22Rv1 (cell line): Measurements from ENCODE around the gene C6orf15.

Experiments used
- CTCF ChIP-seq: fragments of 450-650 bp; IDR thresholded peaks from 2 replicates; pipeline ENCODE4 v1.5.1; 2017; ENCODE audit warnings: mild to moderate bottlenecking
- ZFX ChIP-seq: fragments of 450-650 bp; IDR thresholded peaks from 2 replicates; pipeline ENCODE4 v1.6.1; 2017; ENCODE audit warnings: antibody characterized with exemption, borderline replicate concordance

GRCh38 chr6:31130751-31131150, 18.4 kb upstream of the C6orf15 start:
- TF ChIP-seq CTCF (no peak), ZFX (no peak)
